H1 (cell line): Measurements from ENCODE around the gene WASHC3. TPM values are rescaled to one million over a fixed set of nuclear protein-coding genes. Genes with fewer than 3 reads are reported as not detected.

ENCODE experiments used
- CTCF ChIA-PET: fragments of 300-600 bp; sonication (Branson Sonifier 250); formaldehyde crosslinking; loops from one replicate; lab custom pipeline; 2021; ENCODE audit not compliant: partially characterized antibody; lab: Charles Lee
- POLR2A ChIA-PET: fragments of 300-600 bp; sonication (Branson Sonifier 250); formaldehyde crosslinking; loops from one replicate; lab custom pipeline; 2021; ENCODE audit warnings: inconsistent platforms; ENCODE audit not compliant: partially characterized antibody; lab: Charles Lee
- DNase-seq, 2 experiments: peaks; one replicate each; pipeline versions ENCODE4 v3.0.0 to v3.0.0-alpha.2; 2010 to 2022; ENCODE audit warnings: low spot score in 2 of 2, low read depth in 1 of 2, mixed read lengths in 1 of 2
- FAIRE-seq: peaks from 2 replicates; lab custom pipeline; 2011; peaks lifted over from hg19 to GRCh38; lab: Jason Lieb, UNC
- H2AFZ ChIP-seq: 2 replicates; pipeline ENCODE4 v1.8.1; 2012; ENCODE audit warnings: low read length, inconsistent platforms
- H2AK5ac ChIP-seq: 2 replicates; pipeline ENCODE4 v1.6.1; 2013; ENCODE audit warnings: low read depth, low read length
- H2BK120ac ChIP-seq: replicated peaks from 2 replicates; pipeline ENCODE3; 2013; ENCODE audit warnings: low read depth, low read length, inconsistent platforms
- H2BK12ac ChIP-seq: 2 replicates; pipeline ENCODE4 v1.6.1; 2013; ENCODE audit warnings: low read depth, low read length
- H2BK15ac ChIP-seq: 2 replicates; pipeline ENCODE4 v1.6.1; 2013; ENCODE audit warnings: low read length
- H2BK20ac ChIP-seq: 2 replicates; pipeline ENCODE4 v1.6.1; 2013; ENCODE audit warnings: low read length
- H2BK5ac ChIP-seq: 2 replicates; pipeline ENCODE4 v1.6.1; 2013; ENCODE audit warnings: low read depth, low read length
- H3K14ac ChIP-seq: 2 replicates; pipeline ENCODE4 v1.6.1; 2013; ENCODE audit warnings: inconsistent platforms; ENCODE audit not compliant: insufficient read length
- H3K18ac ChIP-seq: 2 replicates; pipeline ENCODE4 v1.6.1; 2013; ENCODE audit warnings: low read length; ENCODE audit errors: extremely low read depth
- H3K23ac ChIP-seq: 2 replicates; pipeline ENCODE4 v1.6.1; 2013; ENCODE audit warnings: inconsistent platforms; ENCODE audit not compliant: insufficient read length
- H3K23me2 ChIP-seq: 2 replicates; pipeline ENCODE4 v1.6.1; 2013; ENCODE audit warnings: low read depth, low read length
- H3K27ac ChIP-seq: 2 replicates; pipeline ENCODE4 v1.6.1; 2011; ENCODE audit warnings: low read depth, low read length, inconsistent platforms
- H3K27me3 ChIP-seq, 4 experiments: replicated peaks in 1 of 4; 1 replicate in 1 of 4; 2 replicates in 3 of 4; pipeline versions ENCODE4 v1.6.1 to v1.8.1; 2011 to 2013; ENCODE audit warnings: low read length in 3 of 4, mild to moderate bottlenecking in 3 of 4, inconsistent platforms in 2 of 4, mixed read lengths in 2 of 4, moderate library complexity in 1 of 4; ENCODE audit not compliant: control insufficient read depth in 3 of 4, insufficient read depth in 3 of 4; ENCODE audit errors: extremely low read depth in 1 of 4
- H3K36me3 ChIP-seq, 4 experiments: 2 replicates each; pipeline versions ENCODE4 v1.6.1 to v1.8.1; 2011 to 2013; ENCODE audit warnings: mild to moderate bottlenecking in 4 of 4, low read length in 3 of 4, moderate library complexity in 2 of 4, control low read depth in 1 of 4, inconsistent platforms in 1 of 4; ENCODE audit not compliant: insufficient read depth in 4 of 4, control insufficient read depth in 2 of 4
- H3K4ac ChIP-seq: replicated peaks from 2 replicates; pipeline ENCODE3; 2013; ENCODE audit warnings: low read length, low read depth, mixed read lengths, inconsistent platforms; ENCODE audit not compliant: insufficient read length
- H3K4me1 ChIP-seq, 4 experiments: replicated peaks in 1 of 4; 1 replicate in 1 of 4; 2 replicates in 3 of 4; pipeline versions ENCODE4 v1.6.1 to v1.8.1; 2011 to 2013; ENCODE audit warnings: low read length in 3 of 4, inconsistent platforms in 2 of 4, mixed read lengths in 1 of 4; ENCODE audit not compliant: insufficient read depth in 4 of 4, control insufficient read depth in 3 of 4
- H3K4me2 ChIP-seq, 2 experiments: 2 replicates each; pipeline versions ENCODE4 v1.6.1 to v1.8.1; 2011 to 2013; ENCODE audit warnings: low read depth in 2 of 2, low read length in 2 of 2, control low read depth in 1 of 2, inconsistent platforms in 1 of 2, mild to moderate bottlenecking in 1 of 2; ENCODE audit not compliant: insufficient read depth in 1 of 2
- H3K4me3 ChIP-seq, 4 experiments: fragments of 200-600, 300-600 bp in 1 of 4; sonication (generic), shearing (Covaris generic), sonication (Bioruptor Twin) in 1 of 4; 2 replicates each; pipeline versions ENCODE4 v1.5.1 to v1.8.1; 2011 to 2016; ENCODE audit warnings: low read length in 4 of 4, low read depth in 3 of 4, control low read depth in 2 of 4, inconsistent platforms in 2 of 4, mild to moderate bottlenecking in 2 of 4, mixed read lengths in 1 of 4, moderate library complexity in 1 of 4; ENCODE audit not compliant: insufficient read depth in 2 of 4; ENCODE audit errors: extremely low read depth in 1 of 4
- H3K56ac ChIP-seq: replicated peaks from 2 replicates; pipeline ENCODE3; 2013; ENCODE audit warnings: low read depth, mild to moderate bottlenecking, mixed read lengths, low read length, inconsistent platforms; ENCODE audit not compliant: insufficient read length
- H3K79me1 ChIP-seq: 2 replicates; pipeline ENCODE4 v1.6.1; 2013; ENCODE audit warnings: low read depth, low read length, control low read depth
- H3K79me2 ChIP-seq, 2 experiments: 2 replicates each; pipeline versions ENCODE4 v1.6.1 to v1.8.1; 2012 to 2013; ENCODE audit warnings: low read length in 2 of 2, mild to moderate bottlenecking in 2 of 2, inconsistent platforms in 1 of 2; ENCODE audit not compliant: insufficient read depth in 2 of 2, control insufficient read depth in 1 of 2
- H3K9ac ChIP-seq, 4 experiments: replicated peaks in 1 of 4; 1 replicate in 1 of 4; 2 replicates in 3 of 4; pipeline versions ENCODE4 v1.6.1 to v1.8.1; 2011 to 2013; ENCODE audit warnings: low read depth in 3 of 4, low read length in 3 of 4, control low read depth in 2 of 4, mild to moderate bottlenecking in 2 of 4, moderate library complexity in 2 of 4, inconsistent platforms in 1 of 4; ENCODE audit errors: extremely low read depth in 1 of 4
- H3K9me3 ChIP-seq, 2 experiments: 2 replicates each; pipeline versions ENCODE4 v1.6.1 to v1.8.1; 2012 to 2013; ENCODE audit warnings: mild to moderate bottlenecking in 2 of 2, moderate library complexity in 2 of 2, control low read depth in 1 of 2, inconsistent platforms in 1 of 2, low read depth in 1 of 2, low read length in 1 of 2, mixed read lengths in 1 of 2; ENCODE audit not compliant: insufficient read depth in 2 of 2
- H4K20me1 ChIP-seq, 2 experiments: replicated peaks in 1 of 2; 2 replicates each; pipeline versions ENCODE3 to v1.8.1; 2011 to 2013; ENCODE audit warnings: inconsistent platforms in 2 of 2, low read length in 2 of 2, mild to moderate bottlenecking in 1 of 2; ENCODE audit not compliant: insufficient read depth in 2 of 2, control insufficient read depth in 1 of 2
- H4K5ac ChIP-seq: 2 replicates; pipeline ENCODE4 v1.6.1; 2013; ENCODE audit warnings: low read length, low read depth, mixed read lengths, inconsistent platforms; ENCODE audit not compliant: insufficient read length
- H4K8ac ChIP-seq: 2 replicates; pipeline ENCODE4 v1.8.0; 2013; ENCODE audit warnings: mild to moderate bottlenecking, moderate library complexity, low read length, inconsistent platforms; ENCODE audit not compliant: insufficient read depth; ENCODE audit errors: extremely low read depth
- H4K91ac ChIP-seq: replicated peaks from 2 replicates; pipeline ENCODE3; 2013; ENCODE audit warnings: low read length, mixed read lengths, inconsistent platforms; ENCODE audit not compliant: insufficient read length
- JUND ChIP-seq: IDR thresholded peaks from 2 replicates; pipeline ENCODE4 v1.6.1; 2011; ENCODE audit warnings: mild to moderate bottlenecking, improper control_type of control experiment, low read length
- KDM1A ChIP-seq: fragments of 200-600, 300-600 bp; sonication (generic); IDR thresholded peaks from 2 replicates; pipeline ENCODE4 v1.7.1; 2016; ENCODE audit warnings: mild to moderate bottlenecking, low read length, borderline replicate concordance
- POLR2A ChIP-seq, 2 experiments: IDR thresholded peaks; 1 replicate in 1 of 2; 2 replicates in 1 of 2; pipeline ENCODE4 v1.6.1; 2011; ENCODE audit warnings: low read depth in 2 of 2, low read length in 2 of 2, mild to moderate bottlenecking in 2 of 2; ENCODE audit errors: control extremely low read depth in 1 of 2
- SP4 ChIP-seq: IDR thresholded peaks from 2 replicates; pipeline ENCODE4 v1.6.1; 2012; ENCODE audit warnings: low read length, inconsistent platforms
- TAF1 ChIP-seq: IDR thresholded peaks from 2 replicates; pipeline ENCODE4 v1.6.1; 2011; ENCODE audit warnings: mild to moderate bottlenecking, low read depth, low read length
- YY1 ChIP-seq: IDR thresholded peaks from 2 replicates; pipeline ENCODE4 v1.6.1; 2011; ENCODE audit warnings: low read depth, mild to moderate bottlenecking, low read length
- polyA plus RNA-seq, 7 experiments: library from polyadenylated mRNA; depleted of rRNA in 3 of 7; stranded (reverse) in 5 of 7; unstranded in 2 of 7; fragments of >200 nt in 5 of 7; fragments of 200-250 nt in 2 of 7; gene quantifications; 1 replicate in 5 of 7; 2 replicates in 1 of 7; 4 replicates in 1 of 7; pipeline versions ENCODE4 v1.2.1 to v1.2.3, GENCODE V29; 2011 to 2013; ENCODE audit warnings: missing spikeins in 2 of 7, mixed read lengths in 2 of 7
- total RNA-seq: library from RNA; stranded (reverse); fragmentation: NEBNext Ultra II Directional; extraction: Animal tissue kit (Norgen Biotek cat#: 25700); gene quantifications from 2 replicates; pipeline ENCODE4 v1.2.1, GENCODE V29; 2021
- TF ChIP-seq, protein P1 (sequence below): IDR thresholded peaks from 2 replicates; pipeline ENCODE4 v1.6.1; 2012; ENCODE audit warnings: inconsistent platforms

WASHC3 gene
- total and polyA plus RNA-seq, 2 of the 8 experiments (the other 6 are each of a cell fraction or from before 2014, with no cell fraction given) = 7.4 to 8.3 TPM

- Histone ChIP-seq H2AFZ (no peak overlapping the region), H3K56ac (no peak overlapping the region), H3K27me3 (no peaks in the 10 kb centered on the region), H3K4me3 (no peak overlapping the region), H2BK12ac (no peak overlapping the region), H4K5ac (no peak overlapping the region), H3K23me2 (no peaks in the 10 kb centered on the region), H3K9ac (no peak overlapping the region), H3K9me3 (peaks cover 7 to 12% of the 10 kb centered on the region in 2 experiments), H2BK5ac (no peak overlapping the region), H4K8ac (no peak overlapping the region), H3K18ac (no peak overlapping the region), H2BK15ac (no peak overlapping the region), H3K4me1 (no peaks in the 10 kb centered on the region), H3K79me2 (no peaks in the 10 kb centered on the region), H3K23ac (no peak overlapping the region), H2BK120ac (no peak overlapping the region), H4K91ac (no peak overlapping the region), H3K79me1 (no peaks in the 10 kb centered on the region), H2AK5ac (no peak overlapping the region), H2BK20ac (no peak overlapping the region), H3K27ac (no peak overlapping the region), H4K20me1 (no peaks in the 10 kb centered on the region), H3K14ac (no peak overlapping the region), H3K4me2 (no peak overlapping the region), H3K36me3 (peaks cover 0 to 16% (median 6%) of the 10 kb centered on the region in 4 experiments; a peak in 3 of 8 replicates), H3K4ac (no peak overlapping the region)
- TF ChIP-seq KDM1A (no peak), SP4 (no peak), JUND (no peak), TAF1 (no peak), YY1 (no peak), POLR2A (IDR thresholded peaks at IDR 0.05; ENCODE audit: control extremely low read depth in 1 of 2, low read depth in 2 of 2, low read length in 2 of 2) (no peak)
- TF ChIP-seq, protein P1, sequence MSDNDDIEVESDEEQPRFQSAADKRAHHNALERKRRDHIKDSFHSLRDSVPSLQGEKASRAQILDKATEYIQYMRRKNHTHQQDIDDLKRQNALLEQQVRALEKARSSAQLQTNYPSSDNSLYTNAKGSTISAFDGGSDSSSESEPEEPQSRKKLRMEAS = no peak
- CTCF ChIA-PET = no interaction called here
- FAIRE-seq (no peak), DNase-seq (no peak)
- POLR2A ChIA-PET = no interaction called here
Observed at GRCh38 chr12:102093319-102093718, 31.5 kb upstream of the WASHC3 start.
